ENCODE data around the gene DES.
"Not testable (repeated sequence)": the region's sequence is repeated elsewhere in the genome, so short reads cannot be mapped to it uniquely, and the experiment has no call there.

The DES gene

GRCh38 chr2:219418155-219419011 lies at the start of gene DES:
TSS of gene DES (plus strand) at chr2:219418377. CDS start at chr2:219418463, 86 bp downstream.
- no peak for DNase-seq

- DNase-seq, result no peak
Observed at GRCh38 chr2:219368690-219369191, 49.4 kb upstream of the DES start.

- DNase-seq, result no peak
Observed at GRCh38 chr2:219369447-219369861, 48.7 kb upstream of the DES start.

GRCh38 chr2:219378163-219378851 lies 39.9 kb upstream of the DES start:
- DNase-seq, result no peak

GRCh38 chr2:219380926-219381325 lies 37.3 kb upstream of the DES start:
- no peak for DNase-seq

- no peak for DNase-seq
Observed at GRCh38 chr2:219381448-219381847, 36.7 kb upstream of the DES start.

GRCh38 chr2:219384083-219384713 lies 34.0 kb upstream of the DES start:
- no peak for DNase-seq

- no peak for DNase-seq
Observed at GRCh38 chr2:219384859-219385258, 33.3 kb upstream of the DES start.

GRCh38 chr2:219385958-219386520 lies 32.1 kb upstream of the DES start:
- DNase-seq, result no peak

GRCh38 chr2:219386532-219387280 lies 31.5 kb upstream of the DES start:
- no peak for DNase-seq

- peak; percentile 96 for DNase-seq
Observed at GRCh38 chr2:219387306-219388120, 30.7 kb upstream of the DES start, which contains the start of gene DNPEP. TSS of gene DNPEP (minus strand) at chr2:219387912. CDS start at chr2:219387794, 118 bp downstream.

GRCh38 chr2:219388121-219388906 lies 29.9 kb upstream of the DES start:
- peak; percentile 99 for DNase-seq

- no peak for DNase-seq
Observed at GRCh38 chr2:219388907-219389156, 29.3 kb upstream of the DES start.

- no peak for DNase-seq
Observed at GRCh38 chr2:219392754-219393153, 25.4 kb upstream of the DES start.

GRCh38 chr2:219395056-219395455 lies 23.1 kb upstream of the DES start:
- not testable (repeated sequence) for DNase-seq

GRCh38 chr2:219395609-219396008 lies 22.6 kb upstream of the DES start:
- DNase-seq, result no peak

- no peak for DNase-seq
Observed at GRCh38 chr2:219396863-219397457, 21.2 kb upstream of the DES start.

GRCh38 chr2:219398721-219399363 lies 19.3 kb upstream of the DES start:
- no peak for DNase-seq

GRCh38 chr2:219399716-219400478 lies 18.3 kb upstream of the DES start:
- DNase-seq, result no peak

Measured in activated CD4-positive, alpha-beta T cell treated with anti-CD3 and anti-CD28 coated beads for 1 hour (primary cell).